MM.1S (cell line): ENCODE data around the gene ENKD1.

Experiments used
- DNase-seq: peaks from one replicate; pipeline ENCODE4 v3.0.0-alpha.2; 2015
- H2AFZ ChIP-seq: fragments of 300-600 bp; sonication (generic); 2 replicates; pipeline ENCODE4 v1.6.0; 2016; ENCODE audit warnings: antibody characterized with exemption, low read length
- H3F3A ChIP-seq: fragments of 300-600 bp; sonication (generic); 2 replicates; pipeline ENCODE4 v1.6.1; 2016; ENCODE audit warnings: mild to moderate bottlenecking, antibody characterized with exemption, low read length, moderate library complexity, mixed read lengths; ENCODE audit not compliant: insufficient read depth
- H3K27ac ChIP-seq: fragments of 300-600 bp; sonication (generic); 2 replicates; pipeline ENCODE4 v1.5.1; 2016; ENCODE audit warnings: mild to moderate bottlenecking, low read length
- H3K27me3 ChIP-seq: fragments of 300-600 bp; sonication (generic); replicated peaks from 2 replicates; pipeline ENCODE4 v1.6.0; 2016; ENCODE audit warnings: low read length; ENCODE audit not compliant: insufficient read depth
- H3K36me3 ChIP-seq: fragments of 300-600 bp; sonication (generic); replicated peaks from 2 replicates; pipeline ENCODE4 v1.6.1; 2016; ENCODE audit warnings: mild to moderate bottlenecking, low read length, mixed read lengths; ENCODE audit not compliant: insufficient read depth
- H3K4me1 ChIP-seq: fragments of 300-600 bp; sonication (generic); 2 replicates; pipeline ENCODE4 v1.6.1; 2016; ENCODE audit warnings: low read length, mixed read lengths
- H3K4me2 ChIP-seq: fragments of 300-600 bp; sonication (generic); 2 replicates; pipeline ENCODE4 v1.6.0; 2016; ENCODE audit warnings: low read depth, low read length
- H3K4me3 ChIP-seq: fragments of 300-600 bp; sonication (generic); 2 replicates; pipeline ENCODE4 v1.5.1; 2016; ENCODE audit warnings: low read length, mixed read lengths
- H3K79me2 ChIP-seq: fragments of 300-600 bp; sonication (generic); 2 replicates; pipeline ENCODE4 v1.6.1; 2016; ENCODE audit warnings: mixed run types, low read length, mixed read lengths
- H3K9ac ChIP-seq: fragments of 300-600 bp; sonication (generic); 2 replicates; pipeline ENCODE4 v1.6.1; 2016; ENCODE audit warnings: low read length, mixed read lengths
- H3K9me2 ChIP-seq: fragments of 300-600 bp; sonication (generic); replicated peaks from 2 replicates; pipeline ENCODE4 v1.6.1; 2016; ENCODE audit warnings: mild to moderate bottlenecking, low read length, mixed read lengths; ENCODE audit not compliant: insufficient read depth
- H3K9me3 ChIP-seq: fragments of 300-600 bp; sonication (generic); replicated peaks from 2 replicates; pipeline ENCODE4 v1.6.1; 2016; ENCODE audit warnings: mild to moderate bottlenecking, low read length, mixed read lengths; ENCODE audit not compliant: insufficient read depth
- H4K20me1 ChIP-seq: fragments of 300-600 bp; sonication (generic); 2 replicates; pipeline ENCODE4 v1.6.1; 2016; ENCODE audit warnings: mild to moderate bottlenecking, low read length, moderate library complexity, mixed read lengths; ENCODE audit not compliant: insufficient read depth
- CTCF ChIP-seq: fragments of 300-600 bp; sonication (generic); IDR thresholded peaks from 2 replicates; pipeline ENCODE4 v1.5.1; 2016; ENCODE audit warnings: antibody characterized with exemption, low read length, mixed read lengths
- EZH2 ChIP-seq: fragments of 300-600 bp; sonication (generic); optimal IDR thresholded peaks from 2 replicates; pipeline ENCODE3; 2017; ENCODE audit warnings: low read depth, mild to moderate bottlenecking, antibody characterized with exemption, low read length, mixed read lengths
- EZH2phosphoT487 ChIP-seq: fragments of 300-600 bp; sonication (generic); IDR thresholded peaks from 2 replicates; pipeline ENCODE4 v1.6.1; 2018; ENCODE audit warnings: antibody characterized with exemption, low read length

Gene ENKD1

DNA sequence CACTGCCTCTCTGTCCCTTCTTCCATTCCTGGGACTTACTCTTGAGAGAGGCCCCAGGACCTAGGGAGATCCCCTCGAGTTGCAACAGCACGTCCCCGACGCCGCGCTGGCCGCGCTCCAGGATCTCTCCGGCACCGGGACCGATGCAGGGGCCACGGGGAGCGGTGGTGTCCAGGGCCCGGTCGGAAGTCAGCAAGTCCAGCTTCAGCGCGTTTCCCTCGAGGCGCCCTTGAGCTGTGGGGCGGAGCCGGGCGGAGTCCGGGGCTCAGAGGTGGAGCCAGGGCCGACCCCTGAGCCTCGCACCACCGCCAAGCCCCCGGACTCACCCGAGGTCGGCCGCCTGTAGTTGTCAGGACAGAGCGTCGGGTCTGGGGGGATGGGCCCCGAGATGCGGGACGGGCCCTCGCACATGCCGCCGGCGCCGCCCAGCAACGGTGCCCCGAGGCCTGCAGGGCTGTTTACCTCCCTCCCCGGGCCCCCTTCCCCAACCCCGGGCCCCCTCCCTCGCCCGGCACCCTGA is 458 bp downstream of the ENKD1 start:
- no peaks in the 10 kb centered on the region for H4K20me1 ChIP-seq
- H3K36me3 ChIP-seq: no peaks in the 10 kb centered on the region
- DNase-seq: no peak
- H3K4me2 ChIP-seq: peak overlapping the region; percentile 98
- no peaks in the 10 kb centered on the region for H3K9me3 ChIP-seq
- H3F3A ChIP-seq: peaks cover 17% of the 10 kb centered on the region
- H3K4me3 ChIP-seq: peak overlapping the region; percentile 89
- peak overlapping the region; percentile 99 for H2AFZ ChIP-seq
- TF ChIP-seq EZH2phosphoT487: no peak
- no peak for TF ChIP-seq EZH2
- no peak for TF ChIP-seq CTCF
- H3K9ac ChIP-seq: peak overlapping the region; percentile 82
- H3K27ac ChIP-seq: peak overlapping the region; percentile 52; the same call in 1 of the 2 replicates
- H3K79me2 ChIP-seq: peaks cover 27% of the 10 kb centered on the region
- no peaks in the 10 kb centered on the region for H3K9me2 ChIP-seq
- peaks cover 27% of the 10 kb centered on the region for H3K4me1 ChIP-seq
- H3K27me3 ChIP-seq: no peaks in the 10 kb centered on the region

DNA sequence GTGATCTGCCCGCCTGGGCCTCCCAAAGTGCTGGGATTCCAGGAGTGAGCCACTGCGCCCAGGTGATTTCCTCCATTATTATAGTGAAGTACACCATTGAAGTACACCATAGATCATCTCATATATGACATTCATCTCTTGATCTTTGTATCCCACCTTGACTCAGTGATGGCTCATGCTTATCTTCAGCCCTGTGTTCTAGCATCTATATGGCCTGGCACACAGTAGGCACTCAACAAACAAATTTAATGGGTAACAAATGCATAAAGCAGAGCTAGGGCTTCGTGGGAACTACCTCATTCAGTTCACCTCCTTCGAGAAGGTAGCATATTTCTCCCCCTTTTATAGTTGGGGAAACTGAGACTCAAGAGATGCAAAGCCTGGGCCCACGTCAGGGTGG is 952 bp downstream of the ENKD1 start:
- H3K36me3 ChIP-seq: no peaks in the 10 kb centered on the region
- peaks cover 29% of the 10 kb centered on the region for H3K79me2 ChIP-seq
- H2AFZ ChIP-seq: peak overlapping the region; percentile 99
- H3K9me3 ChIP-seq: no peaks in the 10 kb centered on the region
- no peak for DNase-seq
- H3K27ac ChIP-seq: no peak overlapping the region
- TF ChIP-seq CTCF: no peak
- no peak for TF ChIP-seq EZH2
- no peak for TF ChIP-seq EZH2phosphoT487
- H3K4me1 ChIP-seq: peaks cover 27% of the 10 kb centered on the region
- peak overlapping the region; percentile 89 for H3K4me3 ChIP-seq
- no peaks in the 10 kb centered on the region for H3K9me2 ChIP-seq
- H4K20me1 ChIP-seq: no peaks in the 10 kb centered on the region
- H3F3A ChIP-seq: peaks cover 19% of the 10 kb centered on the region
- H3K4me2 ChIP-seq: peak overlapping the region; percentile 98
- H3K9ac ChIP-seq: peak overlapping the region; percentile 82; the same call in 1 of the 2 replicates
- no peaks in the 10 kb centered on the region for H3K27me3 ChIP-seq

GRCh38 chr16:67664871-67665270 is 1.7 kb downstream of the ENKD1 start:
- Histone ChIP-seq H3K4me2 (no peak overlapping the region), H3K4me3 (no peak overlapping the region), H3K9ac (no peak overlapping the region), H3F3A (peaks cover 23% of the 10 kb centered on the region), H3K4me1 (peaks cover 27% of the 10 kb centered on the region), H3K79me2 (peaks cover 30% of the 10 kb centered on the region), H2AFZ (no peak overlapping the region), H3K27me3 (no peaks in the 10 kb centered on the region), H3K36me3 (no peaks in the 10 kb centered on the region), H4K20me1 (no peaks in the 10 kb centered on the region), H3K9me2 (no peaks in the 10 kb centered on the region), H3K9me3 (no peaks in the 10 kb centered on the region), H3K27ac (no peak overlapping the region)
- DNase-seq: no peak
- TF ChIP-seq EZH2phosphoT487: no peak
- TF ChIP-seq CTCF: no peak
- TF ChIP-seq EZH2: no peak
